GM12801 (cell line): Measurements from ENCODE around the gene PIGZ.

ENCODE experiments used
- TF ChIP-seq, protein P1 (sequence below): IDR thresholded peaks from one replicate; pipeline ENCODE4 v1.5.1; 2011; ENCODE audit warnings: control low read depth; ENCODE audit not compliant: insufficient read length; ENCODE audit errors: extremely low read depth

The PIGZ gene

GRCh38 chr3:196915375-196915774, 53.3 kb downstream of the PIGZ start:
- TF ChIP-seq, protein P1, sequence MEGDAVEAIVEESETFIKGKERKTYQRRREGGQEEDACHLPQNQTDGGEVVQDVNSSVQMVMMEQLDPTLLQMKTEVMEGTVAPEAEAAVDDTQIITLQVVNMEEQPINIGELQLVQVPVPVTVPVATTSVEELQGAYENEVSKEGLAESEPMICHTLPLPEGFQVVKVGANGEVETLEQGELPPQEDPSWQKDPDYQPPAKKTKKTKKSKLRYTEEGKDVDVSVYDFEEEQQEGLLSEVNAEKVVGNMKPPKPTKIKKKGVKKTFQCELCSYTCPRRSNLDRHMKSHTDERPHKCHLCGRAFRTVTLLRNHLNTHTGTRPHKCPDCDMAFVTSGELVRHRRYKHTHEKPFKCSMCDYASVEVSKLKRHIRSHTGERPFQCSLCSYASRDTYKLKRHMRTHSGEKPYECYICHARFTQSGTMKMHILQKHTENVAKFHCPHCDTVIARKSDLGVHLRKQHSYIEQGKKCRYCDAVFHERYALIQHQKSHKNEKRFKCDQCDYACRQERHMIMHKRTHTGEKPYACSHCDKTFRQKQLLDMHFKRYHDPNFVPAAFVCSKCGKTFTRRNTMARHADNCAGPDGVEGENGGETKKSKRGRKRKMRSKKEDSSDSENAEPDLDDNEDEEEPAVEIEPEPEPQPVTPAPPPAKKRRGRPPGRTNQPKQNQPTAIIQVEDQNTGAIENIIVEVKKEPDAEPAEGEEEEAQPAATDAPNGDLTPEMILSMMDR: no peak

DNA sequence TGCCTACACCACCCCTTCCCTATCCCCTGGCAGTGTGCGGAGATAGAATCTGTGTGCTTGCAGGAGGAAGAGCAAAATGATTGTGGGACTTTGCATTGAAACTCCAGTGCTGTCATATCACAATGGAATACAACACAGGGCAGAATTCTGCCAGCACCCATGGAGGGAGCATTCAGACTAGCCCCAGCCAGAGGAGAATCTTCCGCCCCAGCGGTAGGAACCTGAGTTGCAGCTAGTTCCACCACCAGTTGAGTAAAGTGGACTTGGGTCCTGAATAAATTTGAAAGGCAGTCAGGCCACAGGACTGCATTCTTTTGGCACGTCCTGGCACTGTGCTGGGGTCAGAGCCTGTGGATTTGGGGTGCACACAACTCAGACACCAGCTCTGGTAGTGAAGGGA, 53.8 kb downstream of the PIGZ start:
- TF ChIP-seq, protein P1: no peak

GRCh38 chr3:196903740-196904139, 64.9 kb downstream of the PIGZ start:
- TF ChIP-seq, protein P1: no peak

- TF ChIP-seq, protein P1: no peak
Measured at GRCh38 chr3:196902296-196902695, 66.3 kb downstream of the PIGZ start.

DNA sequence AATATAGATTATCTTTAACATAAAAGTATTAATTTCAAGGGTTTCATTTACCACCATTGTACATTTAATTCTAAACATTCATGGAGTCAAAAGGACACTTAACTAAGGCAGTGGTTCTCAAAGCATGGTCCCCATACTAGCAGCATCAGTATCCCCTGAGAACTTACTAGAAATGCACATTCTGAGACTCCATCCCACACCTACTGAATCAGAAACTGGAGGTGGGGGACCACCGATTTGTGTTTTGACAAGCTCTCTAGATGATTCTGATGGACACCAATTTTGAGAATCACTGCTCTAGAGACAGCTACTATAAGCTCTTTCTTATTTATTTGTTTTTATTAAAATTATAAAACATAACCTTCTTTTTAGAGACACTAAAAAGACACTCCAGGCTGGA, 66.9 kb downstream of the PIGZ start:
- TF ChIP-seq, protein P1: no peak
